HCT116 (cell line): ENCODE results near the gene CCL18. TPM values are rescaled to one million over a fixed set of nuclear protein-coding genes. Genes with fewer than 3 reads are reported as not detected.

ENCODE experiments used
- ATAC-seq: fragments of 200-7000 bp; cut with Tn5 transposase; 2 replicates; pipeline ENCODE4 v1.9.1; 2020; ENCODE audit warnings: mild to moderate bottlenecking, moderate library complexity
- BruUV-seq: library from RNA; stranded (reverse); fragments of 400-500 nt; replicated peaks from 2 replicates; lab custom pipeline; 2021; lab: Mats Ljungman, UMichigan
- CTCF ChIA-PET: fragments of 300-600 bp; sonication (Branson Sonifier 250); formaldehyde crosslinking; loops from one replicate; lab custom pipeline; 2021; ENCODE audit warnings: antibody characterized with exemption; lab: Charles Lee
- POLR2A ChIA-PET: fragments of 300-600, 350-600 bp; sonication (Branson Sonifier 250); formaldehyde crosslinking; loops from one replicate; lab custom pipeline; 2021; ENCODE audit warnings: antibody characterized with exemption; lab: Charles Lee
- RAD21 ChIA-PET, 2 experiments: fragments of 300-600 bp; sonication (Branson Sonifier 250); formaldehyde crosslinking; loops; one replicate each; lab custom pipeline; 2023; ENCODE audit warnings: low total read pairs in 2 of 2; ENCODE audit not compliant: uncharacterized antibody in 2 of 2, unreplicated experiment in 2 of 2, low non-redundant PET in 1 of 2; lab: Charles Lee
- DNase-seq: peaks from one replicate; pipeline ENCODE4 v3.0.0-alpha.2; 2010; ENCODE audit warnings: low read depth, low spot score
- H2AFZ ChIP-seq: fragments of 200-600 bp; shearing (Covaris generic), sonication (generic); 2 replicates; pipeline ENCODE4 v1.6.1; 2017; ENCODE audit warnings: low read depth, mixed run types, mixed read lengths, antibody characterized with exemption, low read length; ENCODE audit not compliant: poor library complexity, severe bottlenecking
- H3K27ac ChIP-seq: 2 replicates; pipeline ENCODE4 v1.5.1; 2012; ENCODE audit warnings: low read depth, low read length
- H3K27me3 ChIP-seq: fragments of 200-600 bp; sonication (generic); 2 replicates; pipeline ENCODE4 v1.6.1; 2016; ENCODE audit warnings: mixed run types, low read length, mixed read lengths; ENCODE audit not compliant: insufficient read depth
- H3K36me3 ChIP-seq, 2 experiments: fragments of 200-500 bp in 1 of 2; fragments of 200-600 bp in 1 of 2; sonication (Bioruptor generic) in 1 of 2; sonication (generic) in 1 of 2; 2 replicates each; pipeline versions ENCODE4 v1.5.1 to v1.6.1; 2014 to 2016; ENCODE audit warnings: low read length in 2 of 2, inconsistent platforms in 1 of 2, mixed read lengths in 1 of 2, mixed run types in 1 of 2; ENCODE audit not compliant: insufficient read depth in 2 of 2, control insufficient read depth in 1 of 2
- H3K4me1 ChIP-seq, 2 experiments: fragments of 200-600 bp in 1 of 2; sonication (generic) in 1 of 2; 2 replicates each; pipeline versions ENCODE4 v1.5.1 to v1.6.1; 2012 to 2017; ENCODE audit warnings: low read length in 2 of 2, inconsistent platforms in 1 of 2, mild to moderate bottlenecking in 1 of 2, mixed read lengths in 1 of 2, mixed run types in 1 of 2, moderate library complexity in 1 of 2; ENCODE audit not compliant: insufficient read depth in 2 of 2, control insufficient read depth in 1 of 2
- H3K4me2 ChIP-seq: fragments of 200-600 bp; sonication (generic); 2 replicates; pipeline ENCODE4 v1.6.1; 2017; ENCODE audit warnings: mixed run types, low read length, mixed read lengths
- H3K4me3 ChIP-seq, 2 experiments: fragments of 200-600 bp in 1 of 2; sonication (generic) in 1 of 2; replicated peaks in 1 of 2; 2 replicates each; pipeline ENCODE4 v1.5.1; 2011 to 2016; ENCODE audit warnings: low read length in 2 of 2, control low read depth in 1 of 2, low read depth in 1 of 2, mild to moderate bottlenecking in 1 of 2, mixed read lengths in 1 of 2, mixed run types in 1 of 2
- H3K79me2 ChIP-seq: fragments of 200-600 bp; sonication (generic); 2 replicates; pipeline ENCODE4 v1.6.1; 2017; ENCODE audit warnings: mild to moderate bottlenecking, mixed run types, low read length, moderate library complexity, mixed read lengths; ENCODE audit not compliant: insufficient read depth
- H3K9ac ChIP-seq: fragments of 200-600 bp; sonication (generic); 2 replicates; pipeline ENCODE4 v1.6.1; 2016; ENCODE audit warnings: low read length, mixed read lengths
- H3K9me2 ChIP-seq: fragments of 200-600 bp; sonication (generic), shearing (Covaris generic); 2 replicates; pipeline ENCODE4 v1.6.1; 2017; ENCODE audit warnings: mixed run types, mild to moderate bottlenecking, moderate library complexity; ENCODE audit not compliant: insufficient read depth
- H3K9me3 ChIP-seq, 2 experiments: fragments of 200-500 bp in 1 of 2; fragments of 200-600 bp in 1 of 2; sonication (Bioruptor generic) in 1 of 2; sonication (generic) in 1 of 2; 2 replicates each; pipeline ENCODE4 v1.6.1; 2014 to 2017; ENCODE audit warnings: low read length in 2 of 2, mixed read lengths in 2 of 2, inconsistent platforms in 1 of 2, low read depth in 1 of 2, mild to moderate bottlenecking in 1 of 2, mixed run types in 1 of 2, moderate library complexity in 1 of 2; ENCODE audit not compliant: control insufficient read depth in 1 of 2, insufficient read depth in 1 of 2
- H4K20me1 ChIP-seq: fragments of 200-600 bp; sonication (generic), shearing (Covaris generic); 2 replicates; pipeline ENCODE4 v1.6.1; 2017; ENCODE audit warnings: mixed run types, mild to moderate bottlenecking, moderate library complexity; ENCODE audit not compliant: insufficient read depth
- ATF3 ChIP-seq: IDR thresholded peaks from 2 replicates; pipeline ENCODE4 v1.6.1; 2012
- CEBPB ChIP-seq: IDR thresholded peaks from 2 replicates; pipeline ENCODE4 v1.6.1; 2012; ENCODE audit warnings: low read depth
- CTCF ChIP-seq, 3 experiments: fragments of 200-600 bp in 1 of 3; sonication (generic) in 1 of 3; IDR thresholded peaks in 2 of 3; conservative IDR thresholded peaks in 1 of 3; 2 replicates each; pipeline ENCODE4 v1.5.1; 2012 to 2017; ENCODE audit warnings: low read depth in 2 of 3, low read length in 2 of 3, antibody characterized with exemption in 1 of 3, borderline replicate concordance in 1 of 3, control low read depth in 1 of 3, mild to moderate bottlenecking in 1 of 3, mixed read lengths in 1 of 3, mixed run types in 1 of 3, moderate library complexity in 1 of 3; ENCODE audit not compliant: insufficient read depth in 1 of 3
- FOSL1 ChIP-seq: IDR thresholded peaks from 2 replicates; pipeline ENCODE4 v1.6.1; 2012; ENCODE audit warnings: low read depth
- MAX ChIP-seq: IDR thresholded peaks from 2 replicates; pipeline ENCODE4 v1.6.1; 2012
- POLR2A ChIP-seq: IDR thresholded peaks from 2 replicates; pipeline ENCODE4 v1.7.0; 2011; ENCODE audit warnings: borderline replicate concordance; ENCODE audit not compliant: insufficient read depth, insufficient read length; ENCODE audit errors: extremely low read depth
- POLR2AphosphoS5 ChIP-seq: IDR thresholded peaks from 2 replicates; pipeline ENCODE4 v1.6.1; 2011; ENCODE audit warnings: mild to moderate bottlenecking, low read depth, low read length, moderate library complexity
- SRF ChIP-seq: IDR thresholded peaks from 2 replicates; pipeline ENCODE4 v1.6.1; 2012; ENCODE audit warnings: low read depth
- YY1 ChIP-seq: IDR thresholded peaks from 2 replicates; pipeline ENCODE4 v1.6.1; 2011; ENCODE audit warnings: low read length, low read depth, moderate library complexity, mild to moderate bottlenecking; ENCODE audit not compliant: insufficient replicate concordance; ENCODE audit errors: extremely low read depth
- ZFX ChIP-seq: fragments of 450-650 bp; IDR thresholded peaks from 2 replicates; pipeline ENCODE4 v1.6.1; 2017
- intact Hi-C: fragments of 100-400 bp; cut with micrococcal nuclease; formaldehyde crosslinking; loops from 2 replicates; pipeline ENCODE4 v1.10.0; 2022
- total RNA-seq: library from RNA; stranded (reverse); gene quantifications from one replicate; pipeline ENCODE4 v1.2.1, GENCODE V29; 2021; ENCODE audit not compliant: unreplicated experiment

The CCL18 gene
- total RNA-seq, 1 experiment from 2014 or later, result not detected

GRCh38 chr17:36066365-36066985, 2.4 kb downstream of the CCL18 start:
- Histone ChIP-seq H3K9me3 (no peaks in the 10 kb centered on the region), H3K27me3 (no peaks in the 10 kb centered on the region; the same call in 1 of the 2 replicates), H3K9me2 (no peaks in the 10 kb centered on the region), H4K20me1 (no peaks in the 10 kb centered on the region), H3K4me2 (no peak overlapping the region), H3K27ac (no peak overlapping the region), H3K4me3 (no peak overlapping the region), H3K36me3 (no peaks in the 10 kb centered on the region), H3K79me2 (no peaks in the 10 kb centered on the region), H3K4me1 (no peaks in the 10 kb centered on the region), H3K9ac (no peak overlapping the region), H2AFZ (no peak overlapping the region)
- DNase-seq (no peak), ATAC-seq (no peak)
- RAD21 ChIA-PET, result no interaction called here
- TF ChIP-seq POLR2AphosphoS5 (no peak), ZFX (no peak), POLR2A (no peak), SRF (no peak), ATF3 (no peak), CTCF (IDR thresholded peaks at IDR 0.05 in 2 of 3, conservative IDR thresholded peaks at IDR 0.05 in 1 of 3; ENCODE audit: borderline replicate concordance in 1 of 3, insufficient read depth in 1 of 3, low read depth in 2 of 3, low read length in 2 of 3) (no peak), CEBPB (no peak), YY1 (no peak), MAX (no peak), FOSL1 (no peak)
- BruUV-seq, result no TSS peak
- POLR2A ChIA-PET, result no interaction called here
- CTCF ChIA-PET, result no interaction called here
- intact Hi-C loops, result no loop called here
